K562 (cell line): ENCODE results near the gene RUFY2. TPM values are rescaled to one million over a fixed set of nuclear protein-coding genes. Genes with fewer than 3 reads are reported as not detected.

ENCODE experiments used
- ARHGAP35 ChIP-seq: fragments of 450-650 bp; IDR thresholded peaks from 2 replicates; pipeline ENCODE4 v1.6.1; 2018; ENCODE audit not compliant: partially characterized antibody
- ATF1 ChIP-seq, 2 experiments: fragments of 450-650 bp in 1 of 2; IDR thresholded peaks; 2 replicates each; pipeline ENCODE4 v1.6.1; 2016; ENCODE audit warnings: missing compliant biosample characterization in 1 of 2, missing genetic modification characterization in 1 of 2
- COPS2 ChIP-seq: fragments of 450-650 bp; conservative IDR thresholded peaks from 2 replicates; pipeline ENCODE4 v1.6.1; 2016; ENCODE audit warnings: mild to moderate bottlenecking, moderate library complexity
- ETV6 ChIP-seq, 3 experiments: fragments of 150-350 bp in 1 of 3; sonication (generic) in 1 of 3; formaldehyde crosslinking in 1 of 3; IDR thresholded peaks; 2 replicates each; pipeline versions ENCODE4 v1.6.1 to v1.8.0; 2014 to 2022; ENCODE audit warnings: borderline replicate concordance in 2 of 3, low read depth in 2 of 3, antibody characterized with exemption in 1 of 3, low read length in 1 of 3, mild to moderate bottlenecking in 1 of 3, missing genetic modification reagents in 1 of 3
- EWSR1 ChIP-seq: fragments of 450-650 bp; IDR thresholded peaks from 2 replicates; pipeline ENCODE4 v1.6.1; 2018; ENCODE audit warnings: borderline replicate concordance, mild to moderate bottlenecking, low read depth, moderate library complexity; ENCODE audit not compliant: partially characterized antibody
- HNRNPL ChIP-seq: fragments of 200-400 bp; formaldehyde crosslinking; IDR thresholded peaks from 2 replicates; pipeline ENCODE4 v1.6.1; 2017; ENCODE audit warnings: low read depth, mild to moderate bottlenecking, low read length
- JUND ChIP-seq, 2 experiments: IDR thresholded peaks; 2 replicates in 1 of 2; 3 replicates in 1 of 2; pipeline ENCODE4 v1.6.1; 2011; ENCODE audit warnings: borderline replicate concordance in 2 of 2, low read depth in 2 of 2, low read length in 2 of 2, improper control_type of control experiment in 1 of 2, missing biosample characterization in 1 of 2, missing genetic modification characterization in 1 of 2, missing genetic modification reagents in 1 of 2
- MYC ChIP-seq, 2 experiments: fragments of 250-450 bp in 1 of 2; sonication (Bioruptor Pico) in 1 of 2; IDR thresholded peaks; 2 replicates each; pipeline versions ENCODE4 v1.5.1 to v1.6.1; 2012 to 2021; ENCODE audit warnings: low read depth in 2 of 2, borderline replicate concordance in 1 of 2, improper control_type of control experiment in 1 of 2, low read length in 1 of 2, mild to moderate bottlenecking in 1 of 2, moderate library complexity in 1 of 2
- NFATC3 ChIP-seq: fragments of 450-650 bp; IDR thresholded peaks from 2 replicates; pipeline ENCODE4 v1.6.1; 2017; ENCODE audit warnings: mild to moderate bottlenecking
- NRF1 ChIP-seq, 2 experiments: fragments of 450-650 bp; IDR thresholded peaks in 1 of 2; conservative IDR thresholded peaks in 1 of 2; 2 replicates each; pipeline ENCODE4 v1.6.1; 2014; ENCODE audit warnings: mild to moderate bottlenecking in 2 of 2
- POLR2AphosphoS5 ChIP-seq: IDR thresholded peaks from 2 replicates; pipeline ENCODE4 v1.6.1; 2011; ENCODE audit warnings: mild to moderate bottlenecking, low read depth, low read length, moderate library complexity; ENCODE audit not compliant: control insufficient read depth, insufficient read depth
- POLR2H ChIP-seq: IDR thresholded peaks from 2 replicates; pipeline ENCODE4 v1.6.1; 2016; ENCODE audit warnings: missing genetic modification characterization, low read depth, mild to moderate bottlenecking, control low read depth, missing compliant biosample characterization, moderate library complexity
- PTRF ChIP-seq: fragments of 450-650 bp; IDR thresholded peaks from 2 replicates; pipeline ENCODE4 v1.6.1; 2016; ENCODE audit warnings: mild to moderate bottlenecking, missing genetic modification characterization, missing compliant biosample characterization
- RAD51 ChIP-seq: fragments of 450-650 bp; IDR thresholded peaks from 2 replicates; pipeline ENCODE4 v1.7.1; 2016; ENCODE audit warnings: low read depth, mild to moderate bottlenecking, borderline replicate concordance
- RCOR1 ChIP-seq, 2 experiments: IDR thresholded peaks; 2 replicates each; pipeline ENCODE4 v1.6.1; 2012; ENCODE audit warnings: low read depth in 2 of 2, low read length in 2 of 2, borderline replicate concordance in 1 of 2, improper control_type of control experiment in 1 of 2
- SMAD2 ChIP-seq: fragments of 150-350 bp; IDR thresholded peaks from 2 replicates; pipeline ENCODE4 v1.6.1; 2014; ENCODE audit warnings: low read depth, mild to moderate bottlenecking, low read length
- SMAD4 ChIP-seq: fragments of 250-450 bp; sonication (Bioruptor Pico); conservative IDR thresholded peaks from 2 replicates; pipeline ENCODE4 v1.8.0; 2021; ENCODE audit warnings: inconsistent platforms, mild to moderate bottlenecking, moderate library complexity
- SRSF9 ChIP-seq: fragments of 200-400 bp; formaldehyde crosslinking; IDR thresholded peaks from 2 replicates; pipeline ENCODE4 v1.6.1; 2017; ENCODE audit warnings: low read depth, low read length, borderline replicate concordance
- TAL1 ChIP-seq: fragments of 450-650 bp; IDR thresholded peaks from 2 replicates; pipeline ENCODE4 v1.6.1; 2016; ENCODE audit warnings: mild to moderate bottlenecking
- THRA ChIP-seq: fragments of 450-650 bp; IDR thresholded peaks from 2 replicates; pipeline ENCODE4 v1.6.1; 2017; ENCODE audit warnings: mild to moderate bottlenecking, moderate library complexity
- USF2 ChIP-seq: sonication (generic); formaldehyde crosslinking; IDR thresholded peaks from 2 replicates; pipeline ENCODE4 v1.5.0; 2020; ENCODE audit warnings: missing genetic modification reagents
- ZFX ChIP-seq: sonication (generic); formaldehyde crosslinking; IDR thresholded peaks from 2 replicates; pipeline ENCODE4 v1.8.0; 2022; ENCODE audit warnings: mild to moderate bottlenecking, missing genetic modification reagents, moderate library complexity
- ZNF444 ChIP-seq: fragments of 250-450 bp; sonication (Bioruptor Pico); IDR thresholded peaks from 2 replicates; pipeline ENCODE4 v1.4.0; 2020; ENCODE audit warnings: mild to moderate bottlenecking, moderate library complexity
- polyA plus RNA-seq, 8 experiments: library from polyadenylated mRNA; depleted of rRNA in 4 of 8; stranded (reverse) in 5 of 8; unstranded in 3 of 8; fragments of >200 nt; fragmentation: Nextera tagmentation in 2 of 8; fragmentation: Illumina TruSeq in 1 of 8; extraction: Ambion mirVana in 2 of 8; extraction: Trizol in 1 of 8; gene quantifications; 2 replicates each; pipeline versions ENCODE4 v1.2.1 to v1.2.3, GENCODE V29; 2011 to 2014; ENCODE audit warnings: inconsistent platforms in 1 of 8, missing spikeins in 1 of 8
- total RNA-seq, 7 experiments: library from RNA; depleted of rRNA in 6 of 7; stranded (reverse); fragments of >200 nt in 6 of 7; fragmentation: Illumina TruSeq in 2 of 7; extraction: Trizol in 2 of 7; gene quantifications; 2 replicates each; pipeline versions ENCODE4 v1.2.1 to v1.2.3, GENCODE V29; 2011 to 2021; ENCODE audit warnings: low replicate concordance in 1 of 7

The RUFY2 gene
- total and polyA plus RNA-seq, 9 of the 15 experiments (the other 6 are each of a cell fraction or from before 2014, with no cell fraction given): 3.7 to 20.1 (median 12.6) TPM

GRCh38 chr10:68406815-68407548 is at the start of gene RUFY2 (continued):
- TF ChIP-seq USF2 (CRISPR knock-in tag) (no peak), SMAD2 (no peak), COPS2 (no peak), SRSF9 (no peak), TAL1 (no peak), EWSR1 (no peak), RAD51 (no peak), ETV6 (IDR thresholded peaks at IDR 0.05; ENCODE audit: borderline replicate concordance in 1 of 2, low read depth in 2 of 2, low read length in 1 of 2) (no peak; a peak in 1 of 4 replicates), ETV6 (CRISPR knock-in tag; IDR thresholded peaks at IDR 0.05; ENCODE audit: borderline replicate concordance) (no peak), POLR2H (tag) (peak; percentile 70; the same call in 1 of the 2 replicates), MYC (IDR thresholded peaks at IDR 0.05; ENCODE audit: low read depth, low read length) (peak; percentile 71), MYC (CRISPR knock-in tag; IDR thresholded peaks at IDR 0.05; ENCODE audit: borderline replicate concordance, low read depth) (no peak), ARHGAP35 (no peak), POLR2AphosphoS5 (peak; percentile 65), SMAD4 (CRISPR knock-in tag) (peak; percentile 87), NFATC3 (no peak), THRA (no peak), ZNF444 (CRISPR knock-in tag) (no peak), NRF1 (conservative IDR thresholded peaks at IDR 0.05 in 1 of 2, IDR thresholded peaks at IDR 0.05 in 1 of 2) (peak; percentile 71 to 75), ATF1 (CRISPR knock-in tag; IDR thresholded peaks at IDR 0.05) (no peak), ATF1 (tag; IDR thresholded peaks at IDR 0.05) (peak; percentile 52; the same call in 1 of the 2 replicates), JUND (IDR thresholded peaks at IDR 0.05; ENCODE audit: borderline replicate concordance, low read depth, low read length) (no peak), JUND (tag; IDR thresholded peaks at IDR 0.05; ENCODE audit: borderline replicate concordance, low read depth, low read length) (no peak; the same call in 2 of the 3 replicates), RCOR1 (IDR thresholded peaks at IDR 0.05; ENCODE audit: borderline replicate concordance in 1 of 2, low read depth in 2 of 2, low read length in 2 of 2) (no peak; a peak in 1 of 4 replicates), ZFX (CRISPR knock-in tag) (peak; percentile 95), PTRF (tag) (no peak), HNRNPL (no peak)
